HL-60 (cell line): ENCODE data around the gene PTDSS2.

Experiments
- POLR2AphosphoS5 ChIP-seq: IDR thresholded peaks from 2 replicates; pipeline ENCODE4 v1.6.1; 2012; ENCODE audit warnings: low read depth
- SPI1 ChIP-seq: IDR thresholded peaks from 2 replicates; pipeline ENCODE4 v1.6.1; 2012; ENCODE audit warnings: low read depth, mild to moderate bottlenecking, borderline replicate concordance
- TF ChIP-seq, protein P1 (sequence below): IDR thresholded peaks from 2 replicates; pipeline ENCODE4 v1.6.1; 2012; ENCODE audit warnings: low read depth; ENCODE audit not compliant: insufficient replicate concordance
- TF ChIP-seq, protein P2 (sequence below): IDR thresholded peaks from one replicate; pipeline ENCODE4 v1.5.1; 2011; ENCODE audit warnings: low read length, control low read depth, inconsistent platforms; ENCODE audit not compliant: insufficient read depth

- TF ChIP-seq, protein P1, sequence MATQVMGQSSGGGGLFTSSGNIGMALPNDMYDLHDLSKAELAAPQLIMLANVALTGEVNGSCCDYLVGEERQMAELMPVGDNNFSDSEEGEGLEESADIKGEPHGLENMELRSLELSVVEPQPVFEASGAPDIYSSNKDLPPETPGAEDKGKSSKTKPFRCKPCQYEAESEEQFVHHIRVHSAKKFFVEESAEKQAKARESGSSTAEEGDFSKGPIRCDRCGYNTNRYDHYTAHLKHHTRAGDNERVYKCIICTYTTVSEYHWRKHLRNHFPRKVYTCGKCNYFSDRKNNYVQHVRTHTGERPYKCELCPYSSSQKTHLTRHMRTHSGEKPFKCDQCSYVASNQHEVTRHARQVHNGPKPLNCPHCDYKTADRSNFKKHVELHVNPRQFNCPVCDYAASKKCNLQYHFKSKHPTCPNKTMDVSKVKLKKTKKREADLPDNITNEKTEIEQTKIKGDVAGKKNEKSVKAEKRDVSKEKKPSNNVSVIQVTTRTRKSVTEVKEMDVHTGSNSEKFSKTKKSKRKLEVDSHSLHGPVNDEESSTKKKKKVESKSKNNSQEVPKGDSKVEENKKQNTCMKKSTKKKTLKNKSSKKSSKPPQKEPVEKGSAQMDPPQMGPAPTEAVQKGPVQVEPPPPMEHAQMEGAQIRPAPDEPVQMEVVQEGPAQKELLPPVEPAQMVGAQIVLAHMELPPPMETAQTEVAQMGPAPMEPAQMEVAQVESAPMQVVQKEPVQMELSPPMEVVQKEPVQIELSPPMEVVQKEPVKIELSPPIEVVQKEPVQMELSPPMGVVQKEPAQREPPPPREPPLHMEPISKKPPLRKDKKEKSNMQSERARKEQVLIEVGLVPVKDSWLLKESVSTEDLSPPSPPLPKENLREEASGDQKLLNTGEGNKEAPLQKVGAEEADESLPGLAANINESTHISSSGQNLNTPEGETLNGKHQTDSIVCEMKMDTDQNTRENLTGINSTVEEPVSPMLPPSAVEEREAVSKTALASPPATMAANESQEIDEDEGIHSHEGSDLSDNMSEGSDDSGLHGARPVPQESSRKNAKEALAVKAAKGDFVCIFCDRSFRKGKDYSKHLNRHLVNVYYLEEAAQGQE = no peak
- TF ChIP-seq, protein P2, sequence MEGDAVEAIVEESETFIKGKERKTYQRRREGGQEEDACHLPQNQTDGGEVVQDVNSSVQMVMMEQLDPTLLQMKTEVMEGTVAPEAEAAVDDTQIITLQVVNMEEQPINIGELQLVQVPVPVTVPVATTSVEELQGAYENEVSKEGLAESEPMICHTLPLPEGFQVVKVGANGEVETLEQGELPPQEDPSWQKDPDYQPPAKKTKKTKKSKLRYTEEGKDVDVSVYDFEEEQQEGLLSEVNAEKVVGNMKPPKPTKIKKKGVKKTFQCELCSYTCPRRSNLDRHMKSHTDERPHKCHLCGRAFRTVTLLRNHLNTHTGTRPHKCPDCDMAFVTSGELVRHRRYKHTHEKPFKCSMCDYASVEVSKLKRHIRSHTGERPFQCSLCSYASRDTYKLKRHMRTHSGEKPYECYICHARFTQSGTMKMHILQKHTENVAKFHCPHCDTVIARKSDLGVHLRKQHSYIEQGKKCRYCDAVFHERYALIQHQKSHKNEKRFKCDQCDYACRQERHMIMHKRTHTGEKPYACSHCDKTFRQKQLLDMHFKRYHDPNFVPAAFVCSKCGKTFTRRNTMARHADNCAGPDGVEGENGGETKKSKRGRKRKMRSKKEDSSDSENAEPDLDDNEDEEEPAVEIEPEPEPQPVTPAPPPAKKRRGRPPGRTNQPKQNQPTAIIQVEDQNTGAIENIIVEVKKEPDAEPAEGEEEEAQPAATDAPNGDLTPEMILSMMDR = no peak
- TF ChIP-seq POLR2AphosphoS5 = no peak
- TF ChIP-seq SPI1 = no peak
Measured at GRCh38 chr11:405954-406795, 43.9 kb upstream of the PTDSS2 start.
